GM19455 (cell line): ENCODE data around the gene GABBR1.

Source experiments
- ATAC-seq: cut with Tn5 transposase; IDR thresholded peaks from one replicate; pipeline ENCODE4 v1.9.1; 2021; ENCODE audit not compliant: unreplicated experiment

Gene GABBR1

GRCh38 chr6:29528988-29529560, 103.9 kb downstream of the GABBR1 start:
- ATAC-seq = no peak

GRCh38 chr6:29528300-29528931, 104.6 kb downstream of the GABBR1 start:
- ATAC-seq = no peak

GRCh38 chr6:29527564-29527963, 105.4 kb downstream of the GABBR1 start:
- no peak for ATAC-seq

GRCh38 chr6:29527126-29527525, 105.9 kb downstream of the GABBR1 start:
- no peak for ATAC-seq

GRCh38 chr6:29525311-29525639, 107.7 kb downstream of the GABBR1 start:
- ATAC-seq = no peak

- no peak for ATAC-seq
These were observed 108.3 kb downstream of the GABBR1 start for GRCh38 chr6:29524444-29525310.

GRCh38 chr6:29524044-29524443, 108.9 kb downstream of the GABBR1 start:
- ATAC-seq = no peak

- ATAC-seq = no peak
These were observed 110.8 kb downstream of the GABBR1 start for GRCh38 chr6:29522227-29522626.

- no peak for ATAC-seq
These were observed 111.8 kb downstream of the GABBR1 start for GRCh38 chr6:29521006-29521680.

GRCh38 chr6:29520232-29520631, 112.8 kb downstream of the GABBR1 start:
- ATAC-seq = no peak

GRCh38 chr6:29519291-29520010, 113.5 kb downstream of the GABBR1 start:
- ATAC-seq = no peak

GRCh38 chr6:29517728-29518440, 115.1 kb downstream of the GABBR1 start:
- no peak for ATAC-seq

GRCh38 chr6:29517245-29517644, 115.7 kb downstream of the GABBR1 start:
- ATAC-seq = no peak

GRCh38 chr6:29516108-29516507, 116.9 kb downstream of the GABBR1 start:
- ATAC-seq = no peak

- no peak for ATAC-seq
These were observed 122.2 kb downstream of the GABBR1 start for GRCh38 chr6:29510746-29511300.

- no peak for ATAC-seq
These were observed 122.8 kb downstream of the GABBR1 start for GRCh38 chr6:29510202-29510601.
